Fibroblast of villous mesenchyme (primary cell): ENCODE results near the gene MGAT5. TPM values are rescaled to one million over a fixed set of nuclear protein-coding genes. Genes with fewer than 3 reads are reported as not detected.

Experiments
- DNase-seq: peaks from one replicate; pipeline ENCODE4 v3.0.0-alpha.2; 2010; ENCODE audit warnings: low read depth
- H3K4me3 ChIP-seq: 2 replicates; pipeline ENCODE4 v1.5.1; 2011; ENCODE audit warnings: low read depth, mild to moderate bottlenecking, low read length
- CTCF ChIP-seq: IDR thresholded peaks from 2 replicates; pipeline ENCODE4 v1.5.1; 2012; ENCODE audit warnings: low read depth, mild to moderate bottlenecking, low read length; ENCODE audit not compliant: insufficient read depth
- total RNA-seq: library from RNA; depleted of rRNA; stranded (reverse); fragments of >200 nt; gene quantifications from 2 replicates; pipeline ENCODE4 v1.2.3, GENCODE V29; 2012

Gene MGAT5
- total RNA-seq, 1 donor = 109 TPM

- no peak overlapping the region for H3K4me3 ChIP-seq
- TF ChIP-seq CTCF = peak; percentile 66
- DNase-seq = peak; percentile 95
These were observed 122.1 kb downstream of the MGAT5 start for GRCh38 chr2:134375935-134376334.

- DNase-seq = no peak
- no peak for TF ChIP-seq CTCF
- H3K4me3 ChIP-seq = no peak overlapping the region
These were observed 123.9 kb downstream of the MGAT5 start for GRCh38 chr2:134377730-134378129.

- H3K4me3 ChIP-seq = no peak overlapping the region
- no peak for TF ChIP-seq CTCF
- peak; percentile 30 for DNase-seq
These were observed 125.4 kb downstream of the MGAT5 start for GRCh38 chr2:134379293-134379692.

- no peak for DNase-seq
- no peak for TF ChIP-seq CTCF
- no peak overlapping the region for H3K4me3 ChIP-seq
These were observed 125.8 kb downstream of the MGAT5 start for GRCh38 chr2:134379722-134380121.

GRCh38 chr2:134381141-134381540 lies 127.3 kb downstream of the MGAT5 start:
- H3K4me3 ChIP-seq = no peak overlapping the region
- TF ChIP-seq CTCF = no peak
- no peak for DNase-seq

GRCh38 chr2:134384131-134384530 lies 130.3 kb downstream of the MGAT5 start:
- no peak for TF ChIP-seq CTCF
- no peak overlapping the region for H3K4me3 ChIP-seq
- DNase-seq = no peak

- TF ChIP-seq CTCF = no peak
- DNase-seq = no peak
- H3K4me3 ChIP-seq = no peak overlapping the region
These were observed 131.3 kb downstream of the MGAT5 start for GRCh38 chr2:134385195-134385594.
